Ishikawa (cell line): ENCODE results near the gene PXMP2.

Experiments
- CEBPB ChIP-seq: IDR thresholded peaks from 2 replicates; pipeline ENCODE4 v1.6.1; 2012
- CREB1 ChIP-seq: IDR thresholded peaks from 2 replicates; pipeline ENCODE4 v1.6.1; 2012; ENCODE audit warnings: low read depth
- EGR1 ChIP-seq: IDR thresholded peaks from 2 replicates; pipeline ENCODE4 v1.6.1; 2012
- EP300 ChIP-seq: IDR thresholded peaks from 2 replicates; pipeline ENCODE4 v1.6.1; 2012; ENCODE audit warnings: borderline replicate concordance
- FOXM1 ChIP-seq: IDR thresholded peaks from 2 replicates; pipeline ENCODE4 v1.6.1; 2012; ENCODE audit warnings: low read depth, borderline replicate concordance
- NFIC ChIP-seq: IDR thresholded peaks from 2 replicates; pipeline ENCODE4 v1.6.1; 2012
- RAD21 ChIP-seq: IDR thresholded peaks from 2 replicates; pipeline ENCODE4 v1.6.1; 2012; ENCODE audit warnings: low read depth
- TAF1 ChIP-seq: IDR thresholded peaks from 2 replicates; pipeline ENCODE4 v1.6.1; 2012; ENCODE audit warnings: low read depth, mild to moderate bottlenecking
- TCF12 ChIP-seq: IDR thresholded peaks from 2 replicates; pipeline ENCODE4 v1.6.1; 2012; ENCODE audit warnings: low read depth
- TEAD4 ChIP-seq: IDR thresholded peaks from 2 replicates; pipeline ENCODE4 v1.6.1; 2012
- YY1 ChIP-seq: IDR thresholded peaks from 2 replicates; pipeline ENCODE4 v1.6.1; 2012; ENCODE audit warnings: low read depth
- ZBTB7A ChIP-seq: IDR thresholded peaks from 2 replicates; pipeline ENCODE4 v1.6.1; 2012; ENCODE audit warnings: low read depth
- TF ChIP-seq, protein P1 (sequence below): IDR thresholded peaks from 2 replicates; pipeline ENCODE4 v1.6.1; 2012
- TF ChIP-seq, protein P2 (sequence below): IDR thresholded peaks from 2 replicates; pipeline ENCODE4 v1.6.1; 2012; ENCODE audit warnings: low read depth, mild to moderate bottlenecking

DNA sequence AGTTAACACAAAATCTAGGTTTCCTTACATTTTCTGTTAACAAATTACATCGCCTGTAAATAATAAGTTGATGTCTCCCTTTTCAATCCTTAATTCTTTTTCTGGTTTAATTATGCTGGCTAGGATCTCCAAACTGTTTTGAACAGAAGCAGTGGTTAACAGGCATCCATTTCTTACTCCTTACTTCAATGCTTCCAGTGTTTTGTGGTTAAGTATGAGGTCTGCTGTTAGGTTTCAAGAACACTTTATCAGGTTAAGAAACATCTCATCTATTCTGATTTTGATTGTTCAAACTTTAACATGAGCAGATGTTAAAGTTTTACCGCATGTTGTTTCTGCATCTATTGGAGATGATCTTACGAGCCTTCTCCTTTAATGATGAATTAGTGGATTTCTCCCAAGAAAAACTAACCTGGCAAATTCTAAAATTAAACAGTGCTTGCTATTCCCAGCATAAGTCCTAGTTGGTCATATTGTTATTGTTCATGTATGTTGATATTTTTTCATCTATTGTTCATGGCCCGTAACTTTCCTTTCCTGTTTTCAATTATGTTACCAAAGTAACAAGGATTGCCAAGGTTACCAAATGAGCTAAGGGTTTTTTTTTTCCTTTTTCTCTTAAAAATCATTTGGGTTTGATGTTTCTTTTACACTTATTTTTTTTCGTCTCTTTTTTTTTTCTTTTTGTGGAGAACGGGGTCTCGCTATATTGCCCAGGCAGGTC lies 33.7 kb upstream of the PXMP2 start:
- no peak for TF ChIP-seq TCF12
- no peak for TF ChIP-seq EP300
- no peak for TF ChIP-seq EGR1
- no peak for TF ChIP-seq TEAD4
- TF ChIP-seq CEBPB, result no peak
- TF ChIP-seq, protein P1, sequence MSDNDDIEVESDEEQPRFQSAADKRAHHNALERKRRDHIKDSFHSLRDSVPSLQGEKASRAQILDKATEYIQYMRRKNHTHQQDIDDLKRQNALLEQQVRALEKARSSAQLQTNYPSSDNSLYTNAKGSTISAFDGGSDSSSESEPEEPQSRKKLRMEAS, result no peak
- no peak for TF ChIP-seq NFIC
- no peak for TF ChIP-seq ZBTB7A
- TF ChIP-seq FOXM1, result no peak
- TF ChIP-seq, protein P2, sequence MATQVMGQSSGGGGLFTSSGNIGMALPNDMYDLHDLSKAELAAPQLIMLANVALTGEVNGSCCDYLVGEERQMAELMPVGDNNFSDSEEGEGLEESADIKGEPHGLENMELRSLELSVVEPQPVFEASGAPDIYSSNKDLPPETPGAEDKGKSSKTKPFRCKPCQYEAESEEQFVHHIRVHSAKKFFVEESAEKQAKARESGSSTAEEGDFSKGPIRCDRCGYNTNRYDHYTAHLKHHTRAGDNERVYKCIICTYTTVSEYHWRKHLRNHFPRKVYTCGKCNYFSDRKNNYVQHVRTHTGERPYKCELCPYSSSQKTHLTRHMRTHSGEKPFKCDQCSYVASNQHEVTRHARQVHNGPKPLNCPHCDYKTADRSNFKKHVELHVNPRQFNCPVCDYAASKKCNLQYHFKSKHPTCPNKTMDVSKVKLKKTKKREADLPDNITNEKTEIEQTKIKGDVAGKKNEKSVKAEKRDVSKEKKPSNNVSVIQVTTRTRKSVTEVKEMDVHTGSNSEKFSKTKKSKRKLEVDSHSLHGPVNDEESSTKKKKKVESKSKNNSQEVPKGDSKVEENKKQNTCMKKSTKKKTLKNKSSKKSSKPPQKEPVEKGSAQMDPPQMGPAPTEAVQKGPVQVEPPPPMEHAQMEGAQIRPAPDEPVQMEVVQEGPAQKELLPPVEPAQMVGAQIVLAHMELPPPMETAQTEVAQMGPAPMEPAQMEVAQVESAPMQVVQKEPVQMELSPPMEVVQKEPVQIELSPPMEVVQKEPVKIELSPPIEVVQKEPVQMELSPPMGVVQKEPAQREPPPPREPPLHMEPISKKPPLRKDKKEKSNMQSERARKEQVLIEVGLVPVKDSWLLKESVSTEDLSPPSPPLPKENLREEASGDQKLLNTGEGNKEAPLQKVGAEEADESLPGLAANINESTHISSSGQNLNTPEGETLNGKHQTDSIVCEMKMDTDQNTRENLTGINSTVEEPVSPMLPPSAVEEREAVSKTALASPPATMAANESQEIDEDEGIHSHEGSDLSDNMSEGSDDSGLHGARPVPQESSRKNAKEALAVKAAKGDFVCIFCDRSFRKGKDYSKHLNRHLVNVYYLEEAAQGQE, result no peak
- no peak for TF ChIP-seq YY1
- no peak for TF ChIP-seq RAD21
- TF ChIP-seq CREB1, result no peak
- TF ChIP-seq TAF1, result no peak
